Measurements from ENCODE around the gene RPL27A.

The RPL27A gene

DNA sequence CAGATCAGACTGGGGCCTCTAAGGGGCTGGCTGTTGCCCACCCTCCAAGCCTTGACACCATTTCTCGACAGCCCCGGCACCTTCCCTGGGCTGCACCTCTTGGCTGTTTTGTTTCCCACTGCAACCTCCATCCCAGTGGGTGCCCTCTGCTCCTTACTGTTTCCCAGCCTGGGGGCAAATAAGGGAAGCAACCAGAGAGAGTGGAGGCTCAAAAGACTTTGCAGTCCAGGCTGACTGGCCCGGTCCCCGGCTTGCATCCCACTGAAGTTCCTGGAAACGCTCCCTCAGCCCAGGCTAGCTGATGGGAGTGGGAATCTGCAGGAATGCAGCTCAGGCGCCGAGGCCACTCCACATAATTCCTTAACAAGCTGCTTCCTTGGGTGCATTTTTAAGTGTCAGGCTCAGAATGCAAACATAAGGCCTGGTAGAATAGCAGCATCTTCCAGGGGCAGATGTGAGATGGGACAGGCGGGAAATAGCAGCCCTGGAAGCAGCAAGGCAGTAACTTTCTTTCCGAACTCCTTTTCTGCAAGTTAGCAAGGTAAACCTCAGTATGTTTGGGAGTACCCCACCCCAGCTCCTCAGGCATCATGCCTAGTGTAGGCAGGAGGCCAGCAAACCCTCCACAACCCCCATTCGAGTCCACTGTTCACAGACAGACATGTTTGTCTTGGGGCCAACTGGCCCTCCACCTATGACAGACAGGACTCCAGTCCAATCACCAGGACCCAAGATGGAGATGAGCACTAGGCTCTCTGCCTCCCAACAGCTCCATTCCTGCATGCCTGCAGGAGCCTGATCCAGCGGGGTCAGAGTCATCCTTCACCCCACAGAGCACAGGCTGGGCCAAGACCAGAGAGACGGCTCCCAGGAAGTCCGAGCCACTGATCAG, 39.3 kb downstream of the RPL27A start:
- no peak for DNase-seq (ENCODE audit: low read depth)

- no peak for DNase-seq (ENCODE audit: low read depth)
These were observed 40.2 kb downstream of the RPL27A start for GRCh38 chr11:8722809-8723208.

DNA sequence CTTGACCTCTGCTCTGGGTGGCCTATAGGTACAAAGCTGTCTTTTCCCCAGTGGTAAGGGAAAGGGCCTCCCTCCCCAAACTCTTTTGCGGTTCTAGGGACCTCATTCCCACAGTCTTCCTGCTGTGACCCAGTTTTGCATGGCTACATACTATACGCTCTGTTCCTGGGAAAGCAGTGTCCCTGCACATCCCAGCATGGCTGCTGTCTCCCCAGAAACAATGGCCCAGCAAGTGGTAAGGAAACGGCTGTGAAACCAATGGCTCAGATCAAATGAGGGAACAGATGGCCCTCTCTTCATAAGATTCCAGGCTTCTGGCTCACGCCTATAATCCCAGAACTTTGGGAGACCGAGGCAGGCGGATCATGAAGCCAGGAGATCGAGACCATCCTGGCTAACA, 41.1 kb downstream of the RPL27A start:
- DNase-seq (ENCODE audit: low read depth): no peak

- no peak for DNase-seq (ENCODE audit: low read depth)
These were observed 42.1 kb downstream of the RPL27A start for GRCh38 chr11:8724682-8725081.

DNA sequence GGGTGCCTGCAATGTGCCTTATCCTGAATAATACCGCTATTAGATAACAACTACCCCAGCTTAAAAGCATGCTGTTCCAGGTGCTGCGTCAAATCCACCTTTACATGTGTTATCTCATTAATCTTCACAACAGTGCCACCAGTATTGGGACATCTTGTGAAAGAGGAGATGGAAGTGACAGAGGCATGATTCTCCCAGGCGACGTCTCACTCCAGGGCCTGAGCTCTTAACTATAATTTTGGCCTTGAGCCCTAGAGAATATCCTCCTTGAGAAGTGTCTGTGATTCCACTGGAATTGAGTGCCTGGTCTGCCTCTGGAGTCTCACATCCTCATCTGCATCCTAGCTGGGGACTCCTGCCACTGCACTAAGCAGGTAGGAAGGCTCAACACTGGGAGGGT, 43.8 kb downstream of the RPL27A start:
- DNase-seq (ENCODE audit: low read depth): no peak

DNA sequence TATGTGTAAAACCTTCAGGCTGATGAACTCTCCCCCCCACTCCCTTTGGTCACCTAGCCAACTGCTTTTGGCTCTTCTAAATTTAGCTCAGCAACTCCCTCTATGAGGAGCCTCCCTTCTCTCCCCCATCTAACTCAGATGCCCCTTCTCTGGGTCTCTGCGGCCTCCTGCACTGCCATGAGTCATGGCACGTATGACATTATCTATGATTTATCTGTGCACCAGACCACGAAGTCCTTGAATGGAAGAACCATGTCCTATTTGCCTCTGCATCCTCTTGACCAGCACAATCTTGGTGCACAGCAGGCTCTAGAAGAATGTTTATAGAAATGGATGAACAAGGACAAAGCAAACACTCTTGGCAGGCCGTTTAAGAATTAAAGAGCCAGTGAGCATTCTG, 46.0 kb downstream of the RPL27A start:
- DNase-seq (ENCODE audit: low read depth): no peak

- DNase-seq (ENCODE audit: low read depth): no peak
These were observed 46.5 kb downstream of the RPL27A start for GRCh38 chr11:8729067-8729466.

DNA sequence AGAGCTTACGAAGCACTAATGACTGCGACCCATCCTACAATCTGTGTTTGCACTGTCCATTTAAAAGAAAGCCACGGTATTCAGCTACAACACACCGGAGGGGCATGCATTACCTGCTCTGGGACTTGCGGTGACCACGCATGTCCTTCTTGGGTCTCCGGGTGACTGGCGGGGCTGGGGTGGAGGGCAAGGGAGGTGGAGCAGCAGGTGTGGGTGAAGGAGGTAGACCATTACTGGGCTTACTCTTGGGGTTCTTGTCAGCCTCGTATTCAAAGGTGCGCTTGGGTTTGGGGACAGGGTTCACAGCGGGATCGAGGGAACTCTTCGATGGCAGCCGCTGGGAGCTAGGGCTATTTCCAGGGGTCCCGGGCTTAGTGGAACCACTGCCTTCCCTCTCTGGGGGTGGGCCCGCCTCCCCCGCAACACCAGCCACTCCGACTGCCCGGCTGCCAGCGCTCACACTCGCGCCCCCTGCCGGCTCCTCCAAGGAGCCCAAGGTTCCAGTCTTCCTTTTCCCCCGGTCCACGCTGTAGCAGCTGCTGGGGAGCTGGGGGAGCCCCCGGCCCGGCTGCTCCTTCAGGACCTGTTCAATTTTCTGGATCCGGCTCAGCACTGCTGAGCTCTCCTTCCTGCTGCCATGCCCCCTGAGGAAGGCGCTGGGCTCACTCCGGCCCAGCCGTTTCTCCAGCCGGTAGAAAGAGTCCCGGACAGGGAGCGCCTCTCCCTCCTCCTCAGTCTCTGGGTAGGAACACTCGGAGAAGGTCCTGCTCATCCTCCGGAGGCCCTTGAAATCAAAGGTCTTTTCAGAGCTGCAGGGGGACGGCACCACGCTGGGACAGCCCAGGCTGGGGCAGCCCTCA, 47.5 kb downstream of the RPL27A start:
- no peak for DNase-seq (ENCODE audit: low read depth)

DNA sequence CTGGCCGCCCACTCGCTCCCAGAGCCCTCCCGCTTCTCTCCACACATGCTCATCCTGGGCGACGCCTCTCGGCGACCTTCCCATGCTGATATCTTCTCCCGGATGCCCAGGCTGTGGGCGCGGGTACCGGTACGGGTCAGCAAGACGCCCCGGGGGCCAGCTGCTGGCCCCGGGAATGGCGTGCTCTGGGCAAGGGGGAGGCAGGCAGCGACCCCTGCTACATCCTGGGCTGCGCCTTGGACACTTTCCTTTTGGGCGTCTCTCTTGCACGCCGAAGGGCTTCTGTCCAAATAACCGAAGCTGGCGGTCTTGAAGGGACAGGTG, 48.1 kb downstream of the RPL27A start:
- DNase-seq (ENCODE audit: low read depth): no peak

- DNase-seq (ENCODE audit: low read depth): no peak
These were observed 49.2 kb downstream of the RPL27A start for GRCh38 chr11:8731647-8732323.

- no peak for DNase-seq (ENCODE audit: low read depth)
These were observed 49.7 kb downstream of the RPL27A start for GRCh38 chr11:8732324-8732670.

GRCh38 chr11:8732748-8733241, 50.2 kb downstream of the RPL27A start:
- no peak for DNase-seq (ENCODE audit: low read depth)

DNA sequence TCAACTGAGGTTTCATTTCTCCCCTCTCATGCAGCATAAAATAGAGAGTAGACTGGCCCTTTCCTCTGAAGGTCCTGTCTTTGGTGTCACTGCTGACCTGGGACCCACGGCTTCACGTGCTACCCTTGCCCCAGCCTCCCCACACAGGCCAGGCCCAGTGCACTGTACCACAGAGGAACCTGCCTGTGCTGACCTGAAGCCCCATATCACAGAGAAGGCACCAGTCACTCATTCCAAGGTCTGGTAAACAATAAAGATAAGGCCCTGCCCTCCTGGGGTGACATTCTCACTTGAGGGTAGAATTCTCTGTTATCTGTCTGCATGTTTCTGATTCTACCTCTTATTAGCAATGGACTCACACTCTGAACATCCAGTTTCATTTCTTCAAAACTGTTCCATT, 51.3 kb downstream of the RPL27A start:
- DNase-seq (ENCODE audit: low read depth): no peak

DNA sequence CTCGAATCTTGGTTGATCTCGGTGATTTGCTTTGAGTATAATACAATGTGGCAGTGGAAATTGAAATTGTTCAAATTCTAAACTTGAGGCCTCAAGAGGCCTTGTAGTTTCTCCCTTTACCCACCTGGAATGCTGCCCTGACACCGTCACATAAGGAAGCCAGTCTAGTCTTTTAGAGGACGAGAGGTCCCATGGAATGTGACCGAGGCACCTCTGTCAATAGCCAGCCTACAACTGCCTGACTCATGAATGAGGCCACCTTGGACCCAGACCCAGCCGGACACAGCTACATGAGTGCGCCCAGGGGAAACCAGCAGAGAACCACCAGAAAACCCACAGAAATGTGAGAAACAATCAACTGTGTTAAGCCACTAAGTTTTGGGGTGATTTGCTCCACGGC, 52.5 kb downstream of the RPL27A start:
- no peak for DNase-seq (ENCODE audit: low read depth)

DNA sequence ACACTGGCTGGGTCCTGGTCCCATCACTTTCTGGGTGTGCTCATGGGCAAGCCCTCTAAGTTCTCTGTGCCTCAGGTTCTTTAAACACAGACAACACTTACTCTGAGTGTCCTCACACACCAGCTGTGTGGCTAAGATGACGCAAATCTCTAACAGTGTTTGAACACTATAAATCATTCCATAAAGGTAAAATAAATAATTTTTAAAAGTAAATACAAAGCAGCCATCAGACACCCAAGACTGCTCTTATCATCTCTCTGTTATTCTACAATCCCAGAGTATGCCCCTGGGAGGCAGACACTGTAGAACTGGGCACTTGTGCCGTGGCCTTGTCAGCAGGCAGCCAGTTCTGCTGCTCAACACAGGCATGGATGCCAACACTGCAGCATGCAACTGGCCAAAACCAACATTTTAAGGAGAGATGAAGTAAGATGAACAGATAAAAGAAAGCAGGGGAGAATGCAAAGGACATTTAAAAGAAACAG, 56.8 kb downstream of the RPL27A start:
- no peak for DNase-seq (ENCODE audit: low read depth)

Measured in stimulated activated CD8-positive, alpha-beta memory T cell treated with anti-CD3 and anti-CD28 coated beads, Interleukin-4, amount 100 ng/mL, for 24 hours (primary cell).